ENCODE measurements around the gene CDC42BPB. TPM values are rescaled to one million over a fixed set of nuclear protein-coding genes. Genes with fewer than 3 reads are reported as not detected.

The CDC42BPB gene
- total RNA-seq, 1 donor from 2014 or later = 116 TPM

DNA sequence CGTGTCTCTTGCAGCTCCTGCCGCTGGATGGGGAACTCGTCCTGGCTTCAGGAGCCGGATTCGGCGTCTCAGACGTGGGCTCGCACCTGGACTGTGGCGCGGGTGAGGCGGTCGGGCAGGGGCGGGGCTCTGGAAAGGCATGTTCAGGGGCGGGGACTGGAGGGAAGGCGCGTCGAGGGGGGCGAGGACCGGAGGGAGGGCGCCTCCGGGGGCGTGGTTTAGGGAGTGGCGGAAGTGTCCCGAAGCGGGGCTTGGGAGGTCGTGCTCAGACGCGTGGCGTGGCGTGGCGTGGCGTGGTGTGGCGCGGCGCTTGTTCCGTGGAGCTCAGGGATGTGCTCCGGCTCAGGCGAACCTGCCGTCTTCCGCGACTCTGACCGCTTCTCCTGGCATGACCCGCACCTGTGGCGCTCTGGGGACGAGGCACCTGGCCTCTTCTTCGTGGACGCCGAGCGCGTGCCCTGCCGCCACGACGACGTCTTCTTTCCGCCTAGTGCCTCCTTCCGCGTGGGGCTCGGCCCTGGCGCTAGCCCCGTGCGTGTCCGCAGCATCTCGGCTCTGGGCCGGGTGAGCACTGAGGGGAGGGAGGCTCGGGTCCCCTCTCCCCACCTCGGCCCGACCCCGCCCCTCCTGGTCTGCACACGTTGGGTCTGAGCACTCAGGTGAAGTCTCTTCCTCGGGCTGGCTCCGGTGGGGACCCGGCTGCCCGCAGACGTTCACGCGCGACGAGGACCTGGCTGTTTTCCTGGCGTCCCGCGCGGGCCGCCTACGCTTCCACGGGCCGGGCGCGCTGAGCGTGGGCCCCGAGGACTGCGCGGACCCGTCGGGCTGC is 128.7 kb downstream of the CDC42BPB start:
- Histone ChIP-seq H3K27me3 (ENCODE audit: insufficient read depth, low read length) (peaks cover 44% of the 10 kb centered on the region), H3K79me2 (ENCODE audit: insufficient read depth, low read length) (no peaks in the 10 kb centered on the region), H2AFZ (ENCODE audit: low read depth, low read length) (peak overlapping the region; percentile 52)

DNA sequence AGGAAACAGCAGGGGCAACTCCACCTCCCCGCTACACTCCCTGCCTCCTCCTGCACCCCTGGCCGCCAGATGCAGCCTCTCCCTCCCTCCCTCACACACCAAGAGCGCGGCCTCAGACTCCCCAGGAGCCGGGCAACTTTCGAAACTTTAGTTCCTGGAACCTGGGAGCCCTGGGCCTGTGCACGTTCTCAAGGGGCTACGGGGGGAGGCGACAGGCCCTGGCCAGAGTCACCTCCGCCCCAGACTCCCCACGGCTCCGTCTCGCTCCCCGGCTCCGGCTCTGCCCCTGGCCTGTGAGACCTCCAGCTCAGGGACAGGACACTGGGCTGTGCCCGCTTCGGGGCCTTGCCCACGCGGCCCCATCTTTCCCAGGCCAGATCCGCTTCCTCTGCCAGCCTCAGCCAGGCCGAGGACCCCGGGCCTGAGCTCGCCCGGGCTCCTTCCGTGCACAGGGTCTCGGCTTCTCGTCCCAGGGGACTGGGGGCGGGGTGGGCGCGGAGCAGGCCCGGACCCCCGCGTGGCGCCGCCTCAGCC is 129.4 kb downstream of the CDC42BPB start:
- peak overlapping the region; percentile 79 for H3K4me2 ChIP-seq (ENCODE audit: low read length)

More for the DNA sequence above, 128.7 kb downstream of the CDC42BPB start:
- H3K36me3 Mint-ChIP-seq (ENCODE audit: low read depth, unreplicated experiment) = peaks cover 2% of the 10 kb centered on the region
- no peaks in the 10 kb centered on the region for H3K9me3 Mint-ChIP-seq (ENCODE audit: unreplicated experiment)
- DNase-seq (ENCODE audit: low read depth) (peak; percentile 10), FAIRE-seq (no peak)
- Histone ChIP-seq H3K9me3 (ENCODE audit: insufficient read depth, low read depth, low read length) (no peaks in the 10 kb centered on the region), H3K4me2 (ENCODE audit: low read length) (peak overlapping the region; percentile 79), H3K27ac (ENCODE audit: low read depth, low read length) (no peak overlapping the region), H4K20me1 (ENCODE audit: insufficient read depth, low read length) (peaks cover 29% of the 10 kb centered on the region), H3K4me3 (ENCODE audit: insufficient read depth, low read depth, low read length) (peak overlapping the region; percentile 28), H3K9ac (ENCODE audit: low read length) (no peak overlapping the region), H3K4me1 (ENCODE audit: insufficient read depth, low read length) (peaks cover 23% of the 10 kb centered on the region), H3K36me3 (ENCODE audit: insufficient read depth, low read length) (peaks cover 8% of the 10 kb centered on the region)
- no peak overlapping the region for H3K27ac Mint-ChIP-seq (ENCODE audit: unreplicated experiment)
- TF ChIP-seq EZH2 (IDR thresholded peaks at IDR 0.05; ENCODE audit: insufficient read depth, low read length) = peak; percentile 91
- TF ChIP-seq, protein P1, sequence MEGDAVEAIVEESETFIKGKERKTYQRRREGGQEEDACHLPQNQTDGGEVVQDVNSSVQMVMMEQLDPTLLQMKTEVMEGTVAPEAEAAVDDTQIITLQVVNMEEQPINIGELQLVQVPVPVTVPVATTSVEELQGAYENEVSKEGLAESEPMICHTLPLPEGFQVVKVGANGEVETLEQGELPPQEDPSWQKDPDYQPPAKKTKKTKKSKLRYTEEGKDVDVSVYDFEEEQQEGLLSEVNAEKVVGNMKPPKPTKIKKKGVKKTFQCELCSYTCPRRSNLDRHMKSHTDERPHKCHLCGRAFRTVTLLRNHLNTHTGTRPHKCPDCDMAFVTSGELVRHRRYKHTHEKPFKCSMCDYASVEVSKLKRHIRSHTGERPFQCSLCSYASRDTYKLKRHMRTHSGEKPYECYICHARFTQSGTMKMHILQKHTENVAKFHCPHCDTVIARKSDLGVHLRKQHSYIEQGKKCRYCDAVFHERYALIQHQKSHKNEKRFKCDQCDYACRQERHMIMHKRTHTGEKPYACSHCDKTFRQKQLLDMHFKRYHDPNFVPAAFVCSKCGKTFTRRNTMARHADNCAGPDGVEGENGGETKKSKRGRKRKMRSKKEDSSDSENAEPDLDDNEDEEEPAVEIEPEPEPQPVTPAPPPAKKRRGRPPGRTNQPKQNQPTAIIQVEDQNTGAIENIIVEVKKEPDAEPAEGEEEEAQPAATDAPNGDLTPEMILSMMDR (IDR thresholded peaks at IDR 0.05; ENCODE audit: insufficient read depth, low read depth, low read length) = no peak
- H3K4me1 Mint-ChIP-seq (ENCODE audit: low read depth, unreplicated experiment) = peaks cover 2% of the 10 kb centered on the region
- H3K4me3 Mint-ChIP-seq (ENCODE audit: unreplicated experiment) = peak overlapping the region; percentile 62
- peaks cover 20% of the 10 kb centered on the region for H3K27me3 Mint-ChIP-seq (ENCODE audit: low read depth, unreplicated experiment)

More for the DNA sequence above, 129.4 kb downstream of the CDC42BPB start:
- no peak overlapping the region for H3K27ac Mint-ChIP-seq (ENCODE audit: unreplicated experiment)
- Histone ChIP-seq H3K36me3 (ENCODE audit: insufficient read depth, low read length) (peaks cover 1% of the 10 kb centered on the region), H3K9me3 (ENCODE audit: insufficient read depth, low read depth, low read length) (no peaks in the 10 kb centered on the region), H3K4me1 (ENCODE audit: insufficient read depth, low read length) (peaks cover 27% of the 10 kb centered on the region), H3K4me3 (ENCODE audit: insufficient read depth, low read depth, low read length) (peak overlapping the region; percentile 28), H2AFZ (ENCODE audit: low read depth, low read length) (peak overlapping the region; percentile 52), H3K27ac (ENCODE audit: low read depth, low read length) (no peak overlapping the region), H3K27me3 (ENCODE audit: insufficient read depth, low read length) (peaks cover 51% of the 10 kb centered on the region), H3K79me2 (ENCODE audit: insufficient read depth, low read length) (no peaks in the 10 kb centered on the region), H4K20me1 (ENCODE audit: insufficient read depth, low read length) (peaks cover 24% of the 10 kb centered on the region), H3K9ac (ENCODE audit: low read length) (no peak overlapping the region)
- TF ChIP-seq, protein P1 (IDR thresholded peaks at IDR 0.05; ENCODE audit: insufficient read depth, low read depth, low read length) = no peak
- no peak for TF ChIP-seq EZH2 (IDR thresholded peaks at IDR 0.05; ENCODE audit: insufficient read depth, low read length)
- peaks cover 22% of the 10 kb centered on the region for H3K27me3 Mint-ChIP-seq (ENCODE audit: low read depth, unreplicated experiment)
- FAIRE-seq = no peak
- no peak for DNase-seq (ENCODE audit: low read depth)
- peaks cover 2% of the 10 kb centered on the region for H3K4me1 Mint-ChIP-seq (ENCODE audit: low read depth, unreplicated experiment)
- H3K4me3 Mint-ChIP-seq (ENCODE audit: unreplicated experiment) = no peak overlapping the region
- no peaks in the 10 kb centered on the region for H3K9me3 Mint-ChIP-seq (ENCODE audit: unreplicated experiment)
- H3K36me3 Mint-ChIP-seq (ENCODE audit: low read depth, unreplicated experiment) = no peaks in the 10 kb centered on the region
